C4-2B (cell line): ENCODE data around the gene SCP2.

Experiments used
- H3K27ac ChIP-seq: fragments of 450-650 bp; 2 replicates; pipeline ENCODE4 v1.5.1; 2017
- CTCF ChIP-seq: fragments of 450-650 bp; conservative IDR thresholded peaks from 2 replicates; pipeline ENCODE4 v1.5.1; 2017; ENCODE audit warnings: mild to moderate bottlenecking
- ZFX ChIP-seq: fragments of 450-650 bp; IDR thresholded peaks from 2 replicates; pipeline ENCODE4 v1.6.1; 2017

SCP2 gene

DNA sequence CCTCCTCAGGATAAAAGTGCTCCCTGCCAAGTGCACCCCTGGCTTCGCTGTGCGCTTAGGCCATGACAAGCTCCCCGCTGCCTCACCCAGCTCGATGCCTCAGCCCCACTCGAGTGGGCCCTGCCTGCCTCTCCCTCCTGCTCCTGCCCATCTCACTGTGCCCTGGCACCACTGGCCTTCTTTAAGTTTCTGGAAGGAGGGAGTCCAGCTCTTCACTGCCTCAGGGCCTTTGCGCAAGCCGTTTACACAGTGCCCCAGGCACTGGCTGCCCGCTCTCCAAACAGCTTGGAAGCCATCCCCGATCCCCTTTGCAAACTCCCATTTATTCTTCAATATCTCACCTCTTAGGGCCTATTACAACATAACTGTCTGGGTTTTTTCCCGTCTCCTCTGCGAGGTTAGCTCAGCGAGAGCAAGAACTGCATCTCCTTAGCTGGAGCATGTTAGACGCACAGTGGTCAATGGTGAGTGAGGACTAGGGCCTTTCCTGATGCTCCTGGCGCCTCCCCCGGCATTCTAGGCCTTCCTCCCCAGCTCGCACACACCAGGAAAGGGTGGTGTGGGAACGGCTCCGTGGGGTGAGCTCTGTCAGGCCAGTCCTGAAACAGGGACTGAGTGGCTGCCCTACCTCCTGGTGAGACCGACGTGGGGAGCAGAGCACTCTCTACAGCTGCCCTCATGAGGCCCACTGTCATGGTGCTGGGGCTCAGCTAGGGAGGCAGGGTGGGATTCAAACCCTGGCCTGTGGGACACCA is 166.9 kb downstream of the SCP2 start:
- H3K27ac ChIP-seq: no peak overlapping the region
- no peak for TF ChIP-seq ZFX
- no peak for TF ChIP-seq CTCF

GRCh38 chr1:53094533-53094919 is 167.4 kb downstream of the SCP2 start:
- no peak overlapping the region for H3K27ac ChIP-seq
- TF ChIP-seq ZFX (no peak), CTCF (no peak)
